ENCODE data around the gene BOLA1. TPM values are rescaled to one million over a fixed set of nuclear protein-coding genes. Genes with fewer than 3 reads are reported as not detected.

BOLA1 gene
- total RNA-seq, 1 experiment from 2014 or later: 20.4 TPM

DNA sequence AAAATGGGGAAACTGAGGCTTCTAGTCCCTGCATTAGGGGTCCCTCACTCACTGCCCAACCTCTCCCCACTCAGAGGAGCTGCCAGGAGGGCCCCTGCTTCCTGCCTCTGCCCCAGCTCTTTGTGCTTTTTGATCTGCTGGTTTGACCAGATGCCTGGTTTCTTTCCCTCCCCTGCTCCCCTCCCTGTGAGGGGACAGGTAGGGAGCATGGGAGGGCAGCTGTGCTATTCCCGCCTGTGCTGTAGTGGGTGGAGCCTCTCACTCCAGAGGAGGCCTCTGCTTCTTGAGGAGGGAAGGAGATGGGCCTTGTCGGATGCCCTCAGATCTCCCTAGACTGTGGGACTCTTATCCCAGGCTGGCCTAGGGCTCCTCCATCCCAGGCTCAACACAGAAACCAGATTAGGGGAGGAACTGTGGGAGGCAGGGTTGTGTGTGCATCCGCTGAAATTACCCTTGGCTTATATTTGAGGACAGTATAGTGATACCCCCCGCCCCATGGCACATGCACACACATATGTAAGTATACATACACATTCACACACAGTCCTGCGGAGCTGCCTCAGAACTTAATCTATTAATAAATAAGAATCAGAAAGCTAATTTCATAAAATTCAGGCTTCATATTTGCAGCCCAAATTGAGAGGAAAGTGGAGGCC, 4.6 kb downstream of the BOLA1 start (continued):
- TF ChIP-seq, protein P1, sequence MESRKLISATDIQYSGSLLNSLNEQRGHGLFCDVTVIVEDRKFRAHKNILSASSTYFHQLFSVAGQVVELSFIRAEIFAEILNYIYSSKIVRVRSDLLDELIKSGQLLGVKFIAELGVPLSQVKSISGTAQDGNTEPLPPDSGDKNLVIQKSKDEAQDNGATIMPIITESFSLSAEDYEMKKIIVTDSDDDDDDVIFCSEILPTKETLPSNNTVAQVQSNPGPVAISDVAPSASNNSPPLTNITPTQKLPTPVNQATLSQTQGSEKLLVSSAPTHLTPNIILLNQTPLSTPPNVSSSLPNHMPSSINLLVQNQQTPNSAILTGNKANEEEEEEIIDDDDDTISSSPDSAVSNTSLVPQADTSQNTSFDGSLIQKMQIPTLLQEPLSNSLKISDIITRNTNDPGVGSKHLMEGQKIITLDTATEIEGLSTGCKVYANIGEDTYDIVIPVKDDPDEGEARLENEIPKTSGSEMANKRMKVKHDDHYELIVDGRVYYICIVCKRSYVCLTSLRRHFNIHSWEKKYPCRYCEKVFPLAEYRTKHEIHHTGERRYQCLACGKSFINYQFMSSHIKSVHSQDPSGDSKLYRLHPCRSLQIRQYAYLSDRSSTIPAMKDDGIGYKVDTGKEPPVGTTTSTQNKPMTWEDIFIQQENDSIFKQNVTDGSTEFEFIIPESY (IDR thresholded peaks at IDR 0.05; ENCODE audit: extremely low read depth, insufficient replicate concordance, low read length): no peak
- TF ChIP-seq SRF (IDR thresholded peaks at IDR 0.05; ENCODE audit: low read depth) (no peak), FOSL1 (IDR thresholded peaks at IDR 0.05; ENCODE audit: low read depth) (no peak), RAD21 (IDR thresholded peaks at IDR 0.05; ENCODE audit: low read depth) (no peak), POLR2AphosphoS5 (IDR thresholded peaks at IDR 0.05; ENCODE audit: low read depth, low read length) (no peak)

DNA sequence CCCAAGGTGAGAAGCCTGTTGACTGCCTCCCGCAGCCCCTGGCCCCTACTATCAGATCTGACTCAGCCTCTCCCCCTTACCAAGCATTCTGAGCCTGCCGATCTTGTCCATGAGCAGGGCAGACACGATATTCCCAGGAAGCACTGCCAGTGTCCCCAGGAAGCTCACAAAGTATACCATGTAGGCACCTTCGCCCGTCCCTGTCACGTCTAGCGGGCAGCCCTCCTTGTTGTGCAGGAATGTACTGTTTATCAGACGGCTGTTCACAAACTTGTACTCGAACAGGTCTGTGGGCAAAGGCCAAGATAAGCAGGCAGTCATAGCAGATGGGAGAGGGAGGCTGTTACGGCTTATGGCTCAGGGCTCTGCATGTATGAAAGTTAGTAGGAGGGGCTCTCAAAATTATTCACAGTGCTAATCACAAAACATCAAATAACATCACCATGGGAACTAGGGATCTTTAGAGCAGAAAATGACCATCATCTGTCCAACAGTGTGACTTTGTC, 7.3 kb downstream of the BOLA1 start:
- no peaks in the 10 kb centered on the region for H3K36me3 ChIP-seq (ENCODE audit: control insufficient read depth in 1 of 2, insufficient read depth in 2 of 2, low read length in 2 of 2)
- TF ChIP-seq CBX3 (IDR thresholded peaks at IDR 0.05; ENCODE audit: low read depth) (no peak), ZNF274 (IDR thresholded peaks at IDR 0.05; ENCODE audit: low read depth, low read length) (no peak)
- ChIA-PET POLR2A (no interaction called here), RAD21 (ENCODE audit: low non-redundant PET in 1 of 2, low total read pairs in 2 of 2, uncharacterized antibody in 2 of 2, unreplicated experiment in 2 of 2) (no interaction called here), CTCF (no interaction called here)
- no peak overlapping the region for H2AFZ ChIP-seq (ENCODE audit: low read depth, low read length, poor library complexity, severe bottlenecking)
- intact Hi-C loops (cut with micrococcal nuclease): no loop called here
- ATAC-seq (no peak), DNase-seq (ENCODE audit: low read depth, low spot score) (no peak)
- H3K9me3 ChIP-seq (ENCODE audit: control insufficient read depth in 1 of 2, insufficient read depth in 1 of 2, low read depth in 1 of 2, low read length in 2 of 2): no peaks in the 10 kb centered on the region
- no peaks in the 10 kb centered on the region for H3K9me2 ChIP-seq (ENCODE audit: insufficient read depth)
- no peak overlapping the region for H3K4me3 ChIP-seq (replicated peaks in 1 of 2; ENCODE audit: low read depth in 1 of 2, low read length in 2 of 2)
- H4K20me1 ChIP-seq (ENCODE audit: insufficient read depth): no peaks in the 10 kb centered on the region
- no peak overlapping the region for H3K4me2 ChIP-seq (ENCODE audit: low read length)
- H3K9ac ChIP-seq (ENCODE audit: low read length): no peak overlapping the region
- no TSS peak for BruUV-seq (replicated peaks)
- no peaks in the 10 kb centered on the region for H3K79me2 ChIP-seq (ENCODE audit: insufficient read depth, low read length)
- H3K4me1 ChIP-seq (ENCODE audit: control insufficient read depth in 1 of 2, insufficient read depth in 2 of 2, low read length in 2 of 2): no peaks in the 10 kb centered on the region
- no peak overlapping the region for H3K27ac ChIP-seq (ENCODE audit: low read depth, low read length)
- no peaks in the 10 kb centered on the region for H3K27me3 ChIP-seq (ENCODE audit: insufficient read depth, low read length)

Data from HCT116 (cell line).